ENCODE measurements around the gene KRTAP4-8. TPM values are rescaled to one million over a fixed set of nuclear protein-coding genes. Genes with fewer than 3 reads are reported as not detected.

The KRTAP4-8 gene
- total RNA-seq, result not detected in 2 replicates

GRCh38 chr17:41098042-41098441, at the start of gene KRTAP4-8:
Gene KRTAP4-8 (minus strand): TSS chr17:41098142. CDS start chr17:41098084, 58 bp downstream.

GRCh38 chr17:41140360-41141131, 42.6 kb upstream of the KRTAP4-8 start, which contains the start of gene KRTAP4-6:
Gene KRTAP4-6 (minus strand): TSS chr17:41140544. CDS start chr17:41140487, 57 bp downstream.

GRCh38 chr17:41123991-41124371, 26.0 kb upstream of the KRTAP4-8 start, which contains the start of gene KRTAP4-12:
Gene KRTAP4-12 (minus strand): TSS chr17:41124182. CDS start chr17:41124122, 60 bp downstream.

GRCh38 chr17:41117846-41118386, 20.0 kb upstream of the KRTAP4-8 start, which contains the start of gene KRTAP4-11:
Gene KRTAP4-11 (minus strand): TSS chr17:41118373. CDS start chr17:41118315, 58 bp downstream.

GRCh38 chr17:41105347-41105746, 7.4 kb upstream of the KRTAP4-8 start, which contains the start of gene KRTAP4-9:
Gene KRTAP4-9 (plus strand): TSS chr17:41105389. CDS start chr17:41105389, 0 bp downstream.

GRCh38 chr17:41101586-41102259, 3.8 kb upstream of the KRTAP4-8 start, which contains the start of gene KRTAP4-16:
Gene KRTAP4-16 (minus strand): TSS chr17:41102209. CDS start chr17:41102209, 0 bp downstream.

GRCh38 chr17:41084100-41084856, 13.7 kb downstream of the KRTAP4-8 start, which contains the start of gene KRTAP4-7:
Gene KRTAP4-7 (plus strand): TSS chr17:41084150. CDS start chr17:41084207, 57 bp downstream.

GRCh38 chr17:41065829-41066624, 31.9 kb downstream of the KRTAP4-8 start, which contains the start of gene KRTAP2-4:
Gene KRTAP2-4 (minus strand): TSS chr17:41065879. CDS start chr17:41065845, 34 bp downstream.

GRCh38 chr17:41060052-41060604, 37.8 kb downstream of the KRTAP4-8 start, which contains the start of gene KRTAP2-3:
Gene KRTAP2-3 (minus strand): TSS chr17:41060114. CDS start chr17:41060050, 64 bp downstream.

GRCh38 chr17:41055130-41055529, 42.8 kb downstream of the KRTAP4-8 start, which contains the start of gene KRTAP2-2:
Gene KRTAP2-2 (minus strand): TSS chr17:41055230. CDS start chr17:41055211, 19 bp downstream.

Other genes with a start within 250 kb of the KRTAP4-8 start
- not detected in 2 replicates for gene KRT12, start 230.9 kb downstream of the KRTAP4-8 start, total RNA-seq
- gene KRT20, start 212.9 kb downstream of the KRTAP4-8 start, total RNA-seq, result not detected in 2 replicates
- not detected in 2 replicates for gene KRT23, start 160.5 kb downstream of the KRTAP4-8 start, total RNA-seq
- not detected in 2 replicates for gene KRT39, start 131.2 kb downstream of the KRTAP4-8 start, total RNA-seq
- gene KRT40, start 113.8 kb downstream of the KRTAP4-8 start, total RNA-seq, result not detected in 2 replicates
- not detected in 2 replicates for gene KRTAP3-3, start 104.0 kb downstream of the KRTAP4-8 start, total RNA-seq
- gene KRTAP3-2, start 98.2 kb downstream of the KRTAP4-8 start, total RNA-seq, result not detected in 2 replicates
- not detected in 2 replicates for gene KRTAP3-1, start 89.0 kb downstream of the KRTAP4-8 start, total RNA-seq
- 0.72 and 1.6 TPM in 2 replicates for gene KRTAP1-5, start 70.9 kb downstream of the KRTAP4-8 start, total RNA-seq
- not detected in 2 replicates for gene KRTAP1-4, start 67.9 kb downstream of the KRTAP4-8 start, total RNA-seq
- gene KRTAP1-3, start 63.3 kb downstream of the KRTAP4-8 start, total RNA-seq, result not detected in 2 replicates
- not detected in 2 replicates for gene KRTAP1-1, start 56.7 kb downstream of the KRTAP4-8 start, total RNA-seq
- not detected in 2 replicates for gene KRTAP2-1, start 50.8 kb downstream of the KRTAP4-8 start, total RNA-seq
- gene KRTAP2-2, start 42.9 kb downstream of the KRTAP4-8 start, total RNA-seq, result not detected in 2 replicates
- 0.56 TPM in 1 of 2 replicates, not detected in the other for gene KRTAP2-3, start 38.0 kb downstream of the KRTAP4-8 start, total RNA-seq
- not detected in 2 replicates for gene KRTAP2-4, start 32.3 kb downstream of the KRTAP4-8 start, total RNA-seq
- gene KRTAP4-7, start 14.0 kb downstream of the KRTAP4-8 start, total RNA-seq, result not detected in 2 replicates
- gene KRTAP4-16, start 4.1 kb upstream of the KRTAP4-8 start, total RNA-seq, result not detected in 2 replicates
- not detected in 2 replicates for gene KRTAP4-9, start 7.2 kb upstream of the KRTAP4-8 start, total RNA-seq
- not detected in 2 replicates for gene KRTAP4-11, start 20.2 kb upstream of the KRTAP4-8 start, total RNA-seq
- gene KRTAP4-12, start 26.0 kb upstream of the KRTAP4-8 start, total RNA-seq, result not detected in 2 replicates
- not detected in 2 replicates for gene KRTAP4-6, start 42.4 kb upstream of the KRTAP4-8 start, total RNA-seq
- gene KRTAP4-5, start 51.7 kb upstream of the KRTAP4-8 start, total RNA-seq, result not detected in 2 replicates
- not detected in 2 replicates for gene KRTAP4-4, start 62.6 kb upstream of the KRTAP4-8 start, total RNA-seq
- gene KRTAP4-3, start 70.1 kb upstream of the KRTAP4-8 start, total RNA-seq, result not detected in 2 replicates
- not detected in 2 replicates for gene KRTAP4-2, start 80.1 kb upstream of the KRTAP4-8 start, total RNA-seq
- gene KRTAP4-1, start 86.8 kb upstream of the KRTAP4-8 start, total RNA-seq, result not detected in 2 replicates
- gene KRTAP9-1, start 91.7 kb upstream of the KRTAP4-8 start, total RNA-seq, result not detected in 2 replicates
- not detected in 2 replicates for gene KRTAP9-2, start 128.5 kb upstream of the KRTAP4-8 start, total RNA-seq
- not detected in 2 replicates for gene KRTAP9-3, start 134.3 kb upstream of the KRTAP4-8 start, total RNA-seq
- gene KRTAP9-8, start 139.9 kb upstream of the KRTAP4-8 start, total RNA-seq, result not detected in 2 replicates
- not detected in 2 replicates for gene KRTAP9-4, start 151.5 kb upstream of the KRTAP4-8 start, total RNA-seq
- not detected in 2 replicates for gene KRTAP9-9, start 157.2 kb upstream of the KRTAP4-8 start, total RNA-seq
- not detected in 2 replicates for gene KRTAP9-6, start 167.2 kb upstream of the KRTAP4-8 start, total RNA-seq
- gene KRTAP9-7, start 177.6 kb upstream of the KRTAP4-8 start, total RNA-seq, result not detected in 2 replicates
- not detected in 2 replicates for gene KRTAP29-1, start 204.7 kb upstream of the KRTAP4-8 start, total RNA-seq
- gene KRTAP16-1, start 211.2 kb upstream of the KRTAP4-8 start, total RNA-seq, result not detected in 2 replicates
- not detected in 2 replicates for gene KRTAP17-1, start 217.6 kb upstream of the KRTAP4-8 start, total RNA-seq